Fibroblast of the aortic adventitia (primary cell): ENCODE results near the gene FCER2. TPM values are rescaled to one million over a fixed set of nuclear protein-coding genes. Genes with fewer than 3 reads are reported as not detected.

Experiments
- DNase-seq: peaks from one replicate; pipeline ENCODE4 v3.0.0-alpha.2; 2010; ENCODE audit warnings: low read depth
- H3K4me3 ChIP-seq: 2 replicates; pipeline ENCODE4 v1.5.1; 2011; ENCODE audit warnings: low read depth, mild to moderate bottlenecking, control low read depth, low read length, moderate library complexity
- total RNA-seq: library from RNA; depleted of rRNA; stranded (reverse); fragments of >200 nt; gene quantifications from 2 replicates; pipeline ENCODE4 v1.2.3, GENCODE V29; 2012; ENCODE audit warnings: low replicate concordance
- TF ChIP-seq, protein P1 (sequence below): IDR thresholded peaks from 2 replicates; pipeline ENCODE4 v1.5.1; 2011; ENCODE audit warnings: mild to moderate bottlenecking, low read length, control low read depth, inconsistent platforms; ENCODE audit not compliant: insufficient read depth

The FCER2 gene
- total RNA-seq, 1 donor, result not detected

GRCh38 chr19:7685546-7686445, 16.1 kb downstream of the FCER2 start:
- no peak for DNase-seq
- no peak overlapping the region for H3K4me3 ChIP-seq
- TF ChIP-seq, protein P1, sequence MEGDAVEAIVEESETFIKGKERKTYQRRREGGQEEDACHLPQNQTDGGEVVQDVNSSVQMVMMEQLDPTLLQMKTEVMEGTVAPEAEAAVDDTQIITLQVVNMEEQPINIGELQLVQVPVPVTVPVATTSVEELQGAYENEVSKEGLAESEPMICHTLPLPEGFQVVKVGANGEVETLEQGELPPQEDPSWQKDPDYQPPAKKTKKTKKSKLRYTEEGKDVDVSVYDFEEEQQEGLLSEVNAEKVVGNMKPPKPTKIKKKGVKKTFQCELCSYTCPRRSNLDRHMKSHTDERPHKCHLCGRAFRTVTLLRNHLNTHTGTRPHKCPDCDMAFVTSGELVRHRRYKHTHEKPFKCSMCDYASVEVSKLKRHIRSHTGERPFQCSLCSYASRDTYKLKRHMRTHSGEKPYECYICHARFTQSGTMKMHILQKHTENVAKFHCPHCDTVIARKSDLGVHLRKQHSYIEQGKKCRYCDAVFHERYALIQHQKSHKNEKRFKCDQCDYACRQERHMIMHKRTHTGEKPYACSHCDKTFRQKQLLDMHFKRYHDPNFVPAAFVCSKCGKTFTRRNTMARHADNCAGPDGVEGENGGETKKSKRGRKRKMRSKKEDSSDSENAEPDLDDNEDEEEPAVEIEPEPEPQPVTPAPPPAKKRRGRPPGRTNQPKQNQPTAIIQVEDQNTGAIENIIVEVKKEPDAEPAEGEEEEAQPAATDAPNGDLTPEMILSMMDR, result no peak

DNA sequence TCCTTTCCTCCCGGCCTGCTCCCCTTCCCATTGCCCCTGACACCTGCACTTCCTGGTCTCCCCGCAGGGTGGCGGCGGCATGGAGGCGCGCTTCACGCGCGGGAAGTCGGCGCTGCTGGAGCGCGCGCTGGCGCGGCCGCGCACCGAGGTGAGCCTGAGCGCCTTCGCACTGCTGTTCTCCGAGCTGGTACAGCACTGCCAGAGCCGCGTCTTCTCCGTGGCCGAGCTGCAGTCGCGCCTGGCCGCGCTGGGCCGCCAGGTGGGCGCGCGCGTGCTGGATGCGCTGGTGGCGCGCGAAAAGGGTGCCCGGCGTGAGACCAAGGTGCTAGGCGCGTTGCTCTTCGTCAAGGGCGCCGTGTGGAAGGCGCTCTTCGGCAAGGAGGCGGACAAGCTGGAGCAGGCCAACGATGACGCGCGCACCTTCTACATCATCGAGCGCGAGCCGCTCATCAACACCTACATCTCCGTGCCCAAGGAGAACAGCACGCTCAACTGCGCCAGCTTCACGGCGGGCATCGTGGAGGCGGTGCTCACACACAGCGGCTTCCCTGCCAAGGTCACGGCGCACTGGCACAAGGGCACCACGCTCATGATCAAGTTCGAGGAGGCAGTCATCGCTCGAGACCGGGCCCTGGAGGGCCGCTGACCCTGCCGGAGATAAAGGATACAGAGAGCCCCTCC, 19.6 kb downstream of the FCER2 start:
- no peak for DNase-seq
- H3K4me3 ChIP-seq, result peak overlapping the region; percentile 89
- TF ChIP-seq, protein P1, result peak; percentile 27

DNA sequence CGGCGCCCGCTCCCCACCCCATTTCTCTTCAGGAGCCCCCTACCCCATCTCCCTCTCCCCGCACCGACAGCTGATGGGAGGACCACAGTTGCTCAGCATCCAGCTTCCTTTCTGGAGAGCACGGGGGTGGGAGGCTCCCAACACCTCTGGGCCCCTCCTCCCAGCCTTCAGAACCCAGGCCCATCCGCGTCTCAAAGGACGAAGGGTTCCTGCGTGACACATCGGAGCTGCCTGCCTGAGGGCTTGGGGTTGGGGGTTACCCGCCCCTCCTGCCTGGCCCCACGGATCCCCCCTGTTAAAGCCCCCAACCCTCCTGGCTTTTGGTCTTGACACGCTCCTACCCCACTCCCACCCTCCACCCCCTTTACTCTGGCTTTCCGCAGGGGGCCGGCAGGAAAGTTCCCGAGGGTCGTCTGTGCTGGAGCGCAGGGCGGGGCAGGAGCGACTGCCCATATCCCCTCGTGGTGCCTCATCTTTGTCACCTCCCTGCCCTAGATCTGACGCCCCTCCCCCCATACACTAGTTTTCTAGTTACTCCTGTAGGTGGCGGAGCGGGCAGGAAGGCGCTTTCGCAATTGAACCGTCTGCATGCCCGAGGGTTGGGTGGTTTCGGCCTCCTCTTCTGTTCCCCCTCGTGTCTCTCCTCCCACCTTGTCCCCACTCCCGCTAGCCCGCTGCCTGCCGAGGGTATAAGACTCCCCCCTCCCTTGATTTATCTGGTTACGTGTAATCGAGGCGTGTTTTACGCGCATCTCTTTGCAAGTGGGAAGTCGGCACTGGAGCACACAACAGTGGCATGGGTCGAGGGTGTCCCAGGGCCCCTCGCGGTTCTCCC, 20.4 kb downstream of the FCER2 start:
- peak; percentile 74 for DNase-seq
- peak overlapping the region; percentile 89 for H3K4me3 ChIP-seq
- TF ChIP-seq, protein P1, result peak; percentile 75

DNA sequence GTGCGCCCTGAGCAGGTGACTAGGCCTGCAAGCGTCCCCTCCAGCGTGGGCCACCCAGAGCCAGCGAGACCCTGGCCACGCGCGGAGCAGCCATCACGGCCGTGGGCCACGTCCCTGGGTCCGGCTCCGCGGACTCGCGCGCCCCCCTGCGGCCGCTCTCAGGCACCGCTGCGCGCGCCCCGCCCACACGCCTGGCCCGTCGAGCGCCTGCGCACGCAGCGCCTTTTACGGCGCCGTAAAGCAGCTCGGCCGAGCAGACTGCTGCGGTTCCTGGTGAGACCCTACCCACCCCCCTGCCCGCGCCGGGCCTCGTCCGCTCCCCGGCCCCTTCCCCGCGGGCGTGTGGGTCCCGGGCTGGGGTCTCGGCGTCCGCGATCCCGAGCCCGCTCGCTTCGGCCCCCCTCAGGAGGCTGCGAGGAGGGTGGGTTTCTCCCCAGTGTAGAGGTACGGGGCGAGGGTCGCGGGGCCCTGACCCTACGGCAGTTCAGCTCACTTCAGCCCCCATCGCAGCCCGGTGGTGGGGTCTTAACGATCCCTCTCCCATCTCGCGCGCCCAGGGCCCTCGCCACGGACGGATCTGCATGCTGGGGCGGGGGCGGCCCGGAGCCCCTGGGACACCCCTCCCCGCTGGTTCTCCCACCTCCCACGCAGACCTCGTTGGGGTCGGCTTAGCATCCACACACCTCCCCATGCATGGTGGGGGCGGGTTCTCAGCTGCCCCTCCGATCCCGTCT, 21.2 kb downstream of the FCER2 start, which contains the start of gene TRAPPC5:
Gene TRAPPC5, plus strand, starts transcription at position 228 of the 734 bp plus-strand sequence. CDS start 1,421 bp downstream, outside the sequence.
- H3K4me3 ChIP-seq, result peak within 1 kb of the TSS; percentile 89
- TF ChIP-seq, protein P1, result peak; percentile 51
- DNase-seq, result peak; percentile 73

GRCh38 chr19:7679771-7680605, 21.9 kb downstream of the FCER2 start:
- TF ChIP-seq, protein P1, result no peak
- DNase-seq, result no peak
- peak overlapping the region; percentile 60 for H3K4me3 ChIP-seq
